ENCODE measurements around the gene PTGR1.

Gene PTGR1

GRCh38 chr9:111599092-111599954, at the start of gene PTGR1:
Gene PTGR1, minus strand, starts transcription at chr9:111599647. Its CDS starts 2,225 bp downstream, at chr9:111597422.
- TF ChIP-seq, protein P1, sequence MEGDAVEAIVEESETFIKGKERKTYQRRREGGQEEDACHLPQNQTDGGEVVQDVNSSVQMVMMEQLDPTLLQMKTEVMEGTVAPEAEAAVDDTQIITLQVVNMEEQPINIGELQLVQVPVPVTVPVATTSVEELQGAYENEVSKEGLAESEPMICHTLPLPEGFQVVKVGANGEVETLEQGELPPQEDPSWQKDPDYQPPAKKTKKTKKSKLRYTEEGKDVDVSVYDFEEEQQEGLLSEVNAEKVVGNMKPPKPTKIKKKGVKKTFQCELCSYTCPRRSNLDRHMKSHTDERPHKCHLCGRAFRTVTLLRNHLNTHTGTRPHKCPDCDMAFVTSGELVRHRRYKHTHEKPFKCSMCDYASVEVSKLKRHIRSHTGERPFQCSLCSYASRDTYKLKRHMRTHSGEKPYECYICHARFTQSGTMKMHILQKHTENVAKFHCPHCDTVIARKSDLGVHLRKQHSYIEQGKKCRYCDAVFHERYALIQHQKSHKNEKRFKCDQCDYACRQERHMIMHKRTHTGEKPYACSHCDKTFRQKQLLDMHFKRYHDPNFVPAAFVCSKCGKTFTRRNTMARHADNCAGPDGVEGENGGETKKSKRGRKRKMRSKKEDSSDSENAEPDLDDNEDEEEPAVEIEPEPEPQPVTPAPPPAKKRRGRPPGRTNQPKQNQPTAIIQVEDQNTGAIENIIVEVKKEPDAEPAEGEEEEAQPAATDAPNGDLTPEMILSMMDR (IDR thresholded peaks at IDR 0.05), result no peak

DNA sequence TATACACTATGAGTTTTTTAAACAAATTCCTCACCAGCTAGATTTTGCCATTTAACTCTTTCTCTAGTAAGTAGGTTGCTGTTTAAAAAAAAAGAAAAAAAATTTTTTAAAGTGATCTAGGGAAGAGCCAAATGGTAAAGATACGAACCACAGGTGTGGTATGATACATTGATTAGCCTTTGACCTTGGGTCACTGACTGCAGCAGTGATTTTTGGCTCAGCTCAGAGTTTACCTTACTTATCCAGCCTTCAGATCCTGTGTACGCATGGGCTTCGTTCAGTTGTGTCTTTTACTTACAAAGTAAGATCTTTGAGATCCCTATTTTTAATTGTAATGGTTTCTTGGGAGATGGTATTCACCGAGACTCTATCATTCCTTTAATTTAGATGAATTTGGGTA, 49.6 kb upstream of the PTGR1 start:
- TF ChIP-seq, protein P1 (IDR thresholded peaks at IDR 0.05), result no peak

DNA sequence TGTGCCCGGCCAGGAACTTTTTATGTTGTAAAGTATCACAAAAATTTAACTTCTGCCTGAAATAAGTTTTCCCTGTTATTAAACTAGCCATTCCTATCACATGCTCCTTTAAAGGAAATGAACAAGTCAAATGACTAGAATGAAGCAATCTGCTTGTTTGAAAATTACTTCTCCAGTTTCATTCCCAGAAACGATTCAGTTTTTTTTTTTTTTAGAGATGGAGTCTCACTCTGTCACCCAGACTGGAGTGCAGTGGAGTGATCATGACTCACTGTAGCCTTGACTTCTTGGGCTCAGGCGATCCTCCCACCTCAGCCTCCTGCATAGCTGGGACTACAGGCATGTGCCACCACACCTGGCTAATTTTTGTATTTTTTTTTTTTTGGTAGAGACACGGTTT, 48.6 kb upstream of the PTGR1 start:
- TF ChIP-seq, protein P1 (IDR thresholded peaks at IDR 0.05), result no peak

- TF ChIP-seq, protein P1 (IDR thresholded peaks at IDR 0.05), result no peak
Measured at GRCh38 chr9:111646417-111646816, 47.0 kb upstream of the PTGR1 start.

DNA sequence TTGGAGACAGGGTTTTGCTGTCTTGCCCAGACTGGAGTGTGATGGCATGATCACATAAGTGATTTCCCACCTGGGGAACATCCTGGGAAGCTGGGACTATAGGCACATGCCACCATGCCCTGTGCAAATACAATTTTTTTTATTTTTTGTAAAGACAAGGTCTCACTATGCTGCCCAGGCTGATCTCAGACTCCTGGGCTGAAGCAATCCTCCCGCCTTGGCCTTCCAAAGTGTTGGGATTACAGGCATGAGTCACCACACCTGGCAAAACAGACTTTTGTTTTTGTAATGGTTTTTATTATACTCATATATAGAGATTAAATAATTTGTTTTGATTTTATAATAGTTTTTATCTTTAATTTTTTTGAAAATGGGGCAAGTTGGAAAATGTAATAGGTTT, 46.4 kb upstream of the PTGR1 start:
- TF ChIP-seq, protein P1 (IDR thresholded peaks at IDR 0.05), result no peak

- TF ChIP-seq, protein P1 (IDR thresholded peaks at IDR 0.05), result no peak
Measured at GRCh38 chr9:111644195-111644772, 44.8 kb upstream of the PTGR1 start.

DNA sequence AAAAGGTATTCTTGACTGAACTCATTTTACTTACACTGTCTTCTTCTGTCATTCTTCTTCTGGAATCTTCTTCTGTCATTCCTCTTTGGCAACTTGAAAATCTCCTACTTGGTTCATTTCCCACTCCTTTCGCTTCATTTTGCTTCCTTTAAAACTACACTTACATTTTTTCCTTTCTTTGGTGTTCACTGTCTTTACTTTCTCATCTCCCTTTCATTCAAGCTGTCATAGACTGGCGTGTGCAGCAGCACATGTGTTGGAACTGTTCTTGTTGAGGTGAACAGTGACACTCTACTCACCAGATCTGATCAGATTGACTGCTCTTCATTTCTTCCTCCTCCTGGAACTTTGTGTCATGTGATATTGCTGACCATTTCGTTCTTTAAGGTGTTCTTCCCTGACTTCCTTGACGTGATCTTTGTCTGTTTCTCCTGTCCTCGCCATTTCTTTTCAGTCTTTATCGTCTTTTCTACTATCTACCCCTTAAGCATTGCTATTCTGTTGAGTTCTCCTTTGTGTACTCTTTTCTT, 38.0 kb upstream of the PTGR1 start:
- TF ChIP-seq, protein P1 (IDR thresholded peaks at IDR 0.05), result no peak
